ENCODE data around the gene MAP3K4. TPM values are rescaled to one million over a fixed set of nuclear protein-coding genes. Genes with fewer than 3 reads are reported as not detected.

The MAP3K4 gene
- total RNA-seq, 6 donors from 2014 or later: 23.7 to 52.1 (median 40.5) TPM

- no peak overlapping the region for H3K4me3 ChIP-seq
- no peaks in the 10 kb centered on the region for H3K9me3 ChIP-seq
- WGBS, 2 donors: 90 to 94% methylated on average over 4 of the region's 4 CpGs
- no peak overlapping the region for H3K27ac ChIP-seq
- ATAC-seq (ENCODE audit: low FRiP score in 2 of 2) (no peak), DNase-seq (no peak)
- peaks cover 26 to 88% (median 55%) of the 10 kb centered on the region in 4 donors for H3K36me3 ChIP-seq
- TF ChIP-seq POLR2AphosphoS5 (IDR thresholded peaks at IDR 0.05): no peak
- no peak for TF ChIP-seq CTCF (IDR thresholded peaks at IDR 0.05)
- no peak for TF ChIP-seq EP300 (IDR thresholded peaks at IDR 0.05)
- no peak for TF ChIP-seq POLR2A (IDR thresholded peaks at IDR 0.05)
- no peaks in the 10 kb centered on the region for H3K27me3 ChIP-seq
- no peaks in the 10 kb centered on the region for H3K4me1 ChIP-seq
Measured at GRCh38 chr6:161091151-161091550, 99.6 kb downstream of the MAP3K4 start.

GRCh38 chr6:161091972-161092701, 100.6 kb downstream of the MAP3K4 start:
- no peak for ATAC-seq (ENCODE audit: low FRiP score in 2 of 2)

GRCh38 chr6:161094955-161095354, 103.4 kb downstream of the MAP3K4 start:
- no peaks in the 10 kb centered on the region for H3K27me3 ChIP-seq
- peaks cover 9 to 87% (median 46%) of the 10 kb centered on the region in 4 donors for H3K36me3 ChIP-seq
- no peak for TF ChIP-seq POLR2AphosphoS5 (IDR thresholded peaks at IDR 0.05)
- no peak for TF ChIP-seq POLR2A (IDR thresholded peaks at IDR 0.05)
- ATAC-seq (ENCODE audit: low FRiP score in 2 of 2) (no peak), DNase-seq (no peak)
- WGBS, 2 donors: 80% methylated on average over 5 of the region's 5 CpGs
- no peaks in the 10 kb centered on the region for H3K4me1 ChIP-seq
- no peak overlapping the region for H3K27ac ChIP-seq
- H3K9me3 ChIP-seq: no peaks in the 10 kb centered on the region
- no peak overlapping the region for H3K4me3 ChIP-seq

More at GRCh38 chr6:161091972-161092701, 100.6 kb downstream of the MAP3K4 start:
- Histone ChIP-seq H3K27me3 (no peaks in the 10 kb centered on the region), H3K9me3 (no peaks in the 10 kb centered on the region), H3K4me1 (no peaks in the 10 kb centered on the region), H3K36me3 (peaks cover 24 to 87% (median 53%) of the 10 kb centered on the region in 4 donors), H3K27ac (no peak overlapping the region), H3K4me3 (no peak overlapping the region)
- DNase-seq: no peak
- TF ChIP-seq EP300 (IDR thresholded peaks at IDR 0.05) (no peak), POLR2AphosphoS5 (IDR thresholded peaks at IDR 0.05) (no peak), CTCF (IDR thresholded peaks at IDR 0.05) (no peak), POLR2A (IDR thresholded peaks at IDR 0.05) (no peak)
- WGBS, 2 donors: 84% methylated on average over 6 of the region's 6 CpGs

- no peaks in the 10 kb centered on the region for H3K27me3 ChIP-seq
- TF ChIP-seq EP300 (IDR thresholded peaks at IDR 0.05): no peak
- TF ChIP-seq CTCF (IDR thresholded peaks at IDR 0.05): no peak
- TF ChIP-seq POLR2A (IDR thresholded peaks at IDR 0.05): no peak
- no peak for TF ChIP-seq POLR2AphosphoS5 (IDR thresholded peaks at IDR 0.05)
- H3K4me1 ChIP-seq: no peaks in the 10 kb centered on the region
- no peak overlapping the region for H3K4me3 ChIP-seq
- H3K36me3 ChIP-seq: peaks cover 9 to 85% (median 40%) of the 10 kb centered on the region in 4 donors
- DNase-seq (no peak), ATAC-seq (ENCODE audit: low FRiP score in 2 of 2) (no peak)
- H3K27ac ChIP-seq: no peak overlapping the region
- H3K9me3 ChIP-seq: no peaks in the 10 kb centered on the region
Measured at GRCh38 chr6:161095916-161096315, 104.3 kb downstream of the MAP3K4 start.

- TF ChIP-seq EP300 (IDR thresholded peaks at IDR 0.05): no peak
- no peak for TF ChIP-seq POLR2AphosphoS5 (IDR thresholded peaks at IDR 0.05)
- TF ChIP-seq POLR2A (IDR thresholded peaks at IDR 0.05): no peak
- TF ChIP-seq CTCF (IDR thresholded peaks at IDR 0.05): no peak
- no peak overlapping the region for H3K4me3 ChIP-seq
- peaks cover 3 to 86% (median 36%) of the 10 kb centered on the region in 4 donors for H3K36me3 ChIP-seq
- no peaks in the 10 kb centered on the region for H3K4me1 ChIP-seq
- no peak for DNase-seq
- 83 to 84% methylated on average over 8 of the region's 8 CpGs for WGBS, 2 donors
- H3K27ac ChIP-seq: no peak overlapping the region
- peak in 1 of 2 donors; percentile 46 for ATAC-seq (ENCODE audit: low FRiP score in 2 of 2)
- H3K9me3 ChIP-seq: no peaks in the 10 kb centered on the region
- H3K27me3 ChIP-seq: no peaks in the 10 kb centered on the region
Measured at GRCh38 chr6:161100072-161100471, 108.5 kb downstream of the MAP3K4 start.
